Uterus (tissue), 2 donors: ENCODE measurements around the gene CPEB3.

Source experiments
- CTCF ChIP-seq, 4 experiments: fragments of 200-600 bp in 2 of 4; fragments of 450-650 bp in 2 of 4; sonication (generic) in 2 of 4; IDR thresholded peaks; one replicate each; pipeline ENCODE4 v1.5.1; 2016 to 2019; ENCODE audit warnings: antibody characterized with exemption in 4 of 4, mild to moderate bottlenecking in 2 of 4, moderate library complexity in 1 of 4
- POLR2A ChIP-seq, 2 donors: fragments of 450-650 bp; IDR thresholded peaks; one replicate each; pipeline ENCODE4 v1.6.1; 2016; ENCODE audit warnings: antibody characterized with exemption in 2 of 2, mild to moderate bottlenecking in 1 of 2, moderate library complexity in 1 of 2

DNA sequence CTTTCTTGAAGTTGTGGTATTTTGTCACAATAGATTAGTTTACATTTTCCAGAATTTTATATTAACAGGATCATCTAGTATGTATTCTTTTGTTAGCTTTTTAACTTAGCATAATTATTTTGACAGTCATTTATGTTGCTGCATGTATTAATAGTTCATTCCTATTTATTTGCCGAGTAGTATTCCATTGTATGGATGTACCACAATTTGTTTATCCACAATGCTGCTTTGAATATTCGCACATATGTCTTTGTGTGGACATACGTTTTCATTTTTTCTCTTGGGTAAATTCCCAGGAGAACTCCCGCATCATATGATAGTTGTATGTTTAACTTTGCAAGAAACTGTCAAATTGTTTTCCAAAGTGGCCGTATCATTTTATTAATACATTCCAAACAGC, 115.7 kb downstream of the CPEB3 start:
- TF ChIP-seq CTCF (IDR thresholded peaks at IDR 0.05) (no peak), POLR2A (IDR thresholded peaks at IDR 0.05) (no peak)
